SK-N-SH treated with all-trans-retinoic acid at 6 μM for 48 hours (cell line): Measurements from ENCODE around the gene ULK3.

ENCODE experiments used
- ATAC-seq: fragments of 200-7000 bp; cut with Tn5 transposase; 3 replicates; pipeline ENCODE4 v1.9.1; 2020; ENCODE audit warnings: mild to moderate bottlenecking, moderate library complexity
- ARNTL ChIP-seq: fragments of 450-650 bp; formaldehyde crosslinking; IDR thresholded peaks from 2 replicates; pipeline ENCODE4 v1.5.0; 2020; ENCODE audit warnings: low read depth, mild to moderate bottlenecking, moderate library complexity, borderline replicate concordance
- BACH2 ChIP-seq: fragments of 250-450 bp; sonication (Bioruptor Pico); IDR thresholded peaks from 2 replicates; pipeline ENCODE4 v1.9.0; 2021; ENCODE audit warnings: mild to moderate bottlenecking, borderline replicate concordance
- ESRRG ChIP-seq: fragments of 250-450 bp; sonication (Bioruptor Pico); IDR thresholded peaks from 2 replicates; pipeline ENCODE4 v1.6.1; 2021; ENCODE audit warnings: mild to moderate bottlenecking
- GLIS3 ChIP-seq: fragments of 250-450 bp; sonication (Bioruptor Pico); IDR thresholded peaks from 2 replicates; pipeline ENCODE4 v1.5.0; 2020; ENCODE audit warnings: mild to moderate bottlenecking, moderate library complexity
- ISL1 ChIP-seq: fragments of 250-450 bp; sonication (Bioruptor Pico); IDR thresholded peaks from 2 replicates; pipeline ENCODE4 v2.1.2; 2022; ENCODE audit warnings: mild to moderate bottlenecking, moderate library complexity
- OSR1 ChIP-seq: fragments of 250-450 bp; sonication (Bioruptor Pico); IDR thresholded peaks from 2 replicates; pipeline ENCODE4 v1.8.0; 2022; ENCODE audit warnings: moderate library complexity, mild to moderate bottlenecking, inconsistent platforms
- PATZ1 ChIP-seq: fragments of 250-450 bp; sonication (Bioruptor Pico); IDR thresholded peaks from 2 replicates; pipeline ENCODE4 v1.8.0; 2020; ENCODE audit warnings: mild to moderate bottlenecking, moderate library complexity, borderline replicate concordance
- POU6F1 ChIP-seq: fragments of 250-450 bp; sonication (Bioruptor Pico); IDR thresholded peaks from 2 replicates; pipeline ENCODE4 v1.8.0; 2021; ENCODE audit warnings: low read depth, mild to moderate bottlenecking, moderate library complexity, borderline replicate concordance
- PPARA ChIP-seq: fragments of 250-450 bp; sonication (Bioruptor Pico); IDR thresholded peaks from 2 replicates; pipeline ENCODE4 v1.5.0; 2020; ENCODE audit warnings: mild to moderate bottlenecking, borderline replicate concordance
- RARB ChIP-seq: fragments of 250-450 bp; sonication (Bioruptor Pico); IDR thresholded peaks from 2 replicates; pipeline ENCODE4 v1.8.0; 2021; ENCODE audit warnings: mild to moderate bottlenecking, moderate library complexity
- SNAI2 ChIP-seq: fragments of 250-450 bp; sonication (Bioruptor Pico); IDR thresholded peaks from 2 replicates; pipeline ENCODE4 v1.5.0; 2020; ENCODE audit warnings: mild to moderate bottlenecking, moderate library complexity
- TCF4 ChIP-seq: fragments of 250-450 bp; sonication (Bioruptor Pico); IDR thresholded peaks from 2 replicates; pipeline ENCODE4 v1.8.0; 2021; ENCODE audit warnings: mild to moderate bottlenecking, moderate library complexity, borderline replicate concordance
- TOX ChIP-seq: fragments of 250-450 bp; sonication (Bioruptor Pico); IDR thresholded peaks from 2 replicates; pipeline ENCODE4 v1.8.0; 2021; ENCODE audit warnings: mild to moderate bottlenecking, moderate library complexity, borderline replicate concordance
- ZC3H10 ChIP-seq: fragments of 250-450 bp; sonication (Bioruptor Pico); IDR thresholded peaks from 2 replicates; pipeline ENCODE4 v1.5.1; 2021; ENCODE audit warnings: mild to moderate bottlenecking, moderate library complexity
- ZFP3 ChIP-seq: fragments of 250-450 bp; sonication (Bioruptor Pico); IDR thresholded peaks from 2 replicates; pipeline ENCODE4 v1.5.0; 2020; ENCODE audit warnings: mild to moderate bottlenecking, moderate library complexity
- ZFP30 ChIP-seq: fragments of 450-650 bp; formaldehyde crosslinking; IDR thresholded peaks from 2 replicates; pipeline ENCODE4 v1.5.0; 2022; ENCODE audit warnings: mild to moderate bottlenecking, moderate library complexity
- ZNF565 ChIP-seq: fragments of 450-650 bp; formaldehyde crosslinking; conservative IDR thresholded peaks from 2 replicates; pipeline ENCODE4 v1.5.0; 2020; ENCODE audit warnings: low read depth, mild to moderate bottlenecking, moderate library complexity
- ZNF70 ChIP-seq: fragments of 450-650 bp; formaldehyde crosslinking; IDR thresholded peaks from 2 replicates; pipeline ENCODE4 v1.5.0; 2020; ENCODE audit warnings: mild to moderate bottlenecking, moderate library complexity
- TF ChIP-seq, protein P1 (sequence below): fragments of 250-450 bp; sonication (Bioruptor Pico); IDR thresholded peaks from 2 replicates; pipeline ENCODE4 v1.5.1; 2020; ENCODE audit warnings: low read depth, mild to moderate bottlenecking, moderate library complexity
- TF ChIP-seq, protein P2 (sequence below): fragments of 250-450 bp; sonication (Bioruptor Pico); IDR thresholded peaks from 2 replicates; pipeline ENCODE4 v1.5.0; 2020; ENCODE audit warnings: mild to moderate bottlenecking, moderate library complexity

The ULK3 gene

GRCh38 chr15:74839526-74840395 is 3.2 kb downstream of the ULK3 start:
- TF ChIP-seq ISL1 (CRISPR knock-in tag) (no peak), TOX (no peak)
- no peak for ATAC-seq

DNA sequence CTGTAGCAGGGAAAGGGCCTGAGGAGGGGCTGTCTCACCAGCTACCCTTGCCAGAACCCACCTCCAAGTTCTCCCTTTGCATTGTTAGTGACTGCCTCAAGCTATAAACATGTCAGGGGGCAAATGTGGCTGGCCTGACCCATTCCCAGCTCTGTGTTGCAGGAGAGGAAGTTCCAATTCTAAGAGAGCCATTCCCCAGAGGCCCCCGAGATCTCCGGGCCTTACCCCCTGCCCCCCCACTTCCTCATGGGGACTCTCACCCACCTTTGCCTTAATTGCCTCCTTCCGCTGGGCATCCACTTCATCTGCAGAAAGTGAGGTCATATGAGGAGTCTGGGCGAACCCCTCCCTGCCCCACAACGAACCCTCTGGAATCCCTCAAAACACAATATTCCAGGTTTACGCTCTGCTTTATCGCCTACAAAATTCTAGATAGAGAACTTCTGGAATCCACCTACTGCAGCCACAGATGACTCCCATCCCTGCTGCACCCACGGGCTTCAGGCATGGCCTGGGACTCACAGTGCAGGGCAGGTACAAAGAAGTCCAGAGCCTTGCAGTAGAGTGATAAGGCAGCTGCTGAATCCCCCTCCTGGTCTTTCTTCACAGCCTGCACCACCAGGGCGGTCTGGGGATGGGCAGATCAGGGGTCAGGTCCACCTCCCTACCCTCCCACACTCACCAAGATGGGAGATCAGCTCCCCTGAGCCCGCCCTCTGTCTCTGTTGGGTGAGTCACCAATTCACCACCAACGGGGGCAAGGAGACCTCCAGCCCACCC is 4.0 kb downstream of the ULK3 start:
- TF ChIP-seq SNAI2 (CRISPR knock-in tag), result no peak
- TF ChIP-seq PPARA (CRISPR knock-in tag), result no peak
- no peak for TF ChIP-seq ZNF70 (CRISPR knock-in tag)
- TF ChIP-seq, protein P1, sequence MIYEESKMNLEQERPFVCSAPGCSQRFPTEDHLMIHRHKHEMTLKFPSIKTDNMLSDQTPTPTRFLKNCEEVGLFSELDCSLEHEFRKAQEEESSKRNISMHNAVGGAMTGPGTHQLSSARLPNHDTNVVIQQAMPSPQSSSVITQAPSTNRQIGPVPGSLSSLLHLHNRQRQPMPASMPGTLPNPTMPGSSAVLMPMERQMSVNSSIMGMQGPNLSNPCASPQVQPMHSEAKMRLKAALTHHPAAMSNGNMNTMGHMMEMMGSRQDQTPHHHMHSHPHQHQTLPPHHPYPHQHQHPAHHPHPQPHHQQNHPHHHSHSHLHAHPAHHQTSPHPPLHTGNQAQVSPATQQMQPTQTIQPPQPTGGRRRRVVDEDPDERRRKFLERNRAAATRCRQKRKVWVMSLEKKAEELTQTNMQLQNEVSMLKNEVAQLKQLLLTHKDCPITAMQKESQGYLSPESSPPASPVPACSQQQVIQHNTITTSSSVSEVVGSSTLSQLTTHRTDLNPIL, result no peak
- TF ChIP-seq OSR1 (CRISPR knock-in tag), result no peak
- TF ChIP-seq PATZ1 (CRISPR knock-in tag), result no peak
- TF ChIP-seq ZC3H10, result no peak
- no peak for TF ChIP-seq ISL1 (CRISPR knock-in tag)
- TF ChIP-seq, protein P2, sequence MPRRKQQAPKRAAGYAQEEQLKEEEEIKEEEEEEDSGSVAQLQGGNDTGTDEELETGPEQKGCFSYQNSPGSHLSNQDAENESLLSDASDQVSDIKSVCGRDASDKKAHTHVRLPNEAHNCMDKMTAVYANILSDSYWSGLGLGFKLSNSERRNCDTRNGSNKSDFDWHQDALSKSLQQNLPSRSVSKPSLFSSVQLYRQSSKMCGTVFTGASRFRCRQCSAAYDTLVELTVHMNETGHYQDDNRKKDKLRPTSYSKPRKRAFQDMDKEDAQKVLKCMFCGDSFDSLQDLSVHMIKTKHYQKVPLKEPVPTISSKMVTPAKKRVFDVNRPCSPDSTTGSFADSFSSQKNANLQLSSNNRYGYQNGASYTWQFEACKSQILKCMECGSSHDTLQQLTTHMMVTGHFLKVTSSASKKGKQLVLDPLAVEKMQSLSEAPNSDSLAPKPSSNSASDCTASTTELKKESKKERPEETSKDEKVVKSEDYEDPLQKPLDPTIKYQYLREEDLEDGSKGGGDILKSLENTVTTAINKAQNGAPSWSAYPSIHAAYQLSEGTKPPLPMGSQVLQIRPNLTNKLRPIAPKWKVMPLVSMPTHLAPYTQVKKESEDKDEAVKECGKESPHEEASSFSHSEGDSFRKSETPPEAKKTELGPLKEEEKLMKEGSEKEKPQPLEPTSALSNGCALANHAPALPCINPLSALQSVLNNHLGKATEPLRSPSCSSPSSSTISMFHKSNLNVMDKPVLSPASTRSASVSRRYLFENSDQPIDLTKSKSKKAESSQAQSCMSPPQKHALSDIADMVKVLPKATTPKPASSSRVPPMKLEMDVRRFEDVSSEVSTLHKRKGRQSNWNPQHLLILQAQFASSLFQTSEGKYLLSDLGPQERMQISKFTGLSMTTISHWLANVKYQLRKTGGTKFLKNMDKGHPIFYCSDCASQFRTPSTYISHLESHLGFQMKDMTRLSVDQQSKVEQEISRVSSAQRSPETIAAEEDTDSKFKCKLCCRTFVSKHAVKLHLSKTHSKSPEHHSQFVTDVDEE (CRISPR knock-in tag), result no peak
- no peak for TF ChIP-seq GLIS3
- TF ChIP-seq ZFP3, result no peak
- TF ChIP-seq ZFP30, result no peak
- TF ChIP-seq TOX, result no peak
- ATAC-seq, result no peak

DNA sequence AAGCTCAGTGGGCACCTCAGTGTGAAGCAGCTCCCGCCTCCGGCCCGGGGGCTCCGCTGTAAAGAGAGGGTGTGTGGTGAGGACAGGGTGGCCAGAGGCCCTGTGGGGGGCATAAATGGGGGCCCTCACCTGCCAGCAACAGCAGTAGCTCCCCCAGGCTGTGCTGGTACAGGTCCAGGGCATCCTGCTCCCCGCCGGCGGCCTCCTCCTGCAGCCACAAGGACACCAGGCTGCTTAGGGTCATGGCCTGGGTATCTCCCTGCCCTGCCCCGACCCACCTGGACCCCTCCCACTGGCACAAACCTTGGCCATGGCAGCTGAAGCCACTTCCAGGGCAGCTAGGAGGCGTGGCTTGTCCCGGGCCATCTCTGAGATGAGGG is 4.8 kb downstream of the ULK3 start:
- TF ChIP-seq ISL1 (CRISPR knock-in tag), result no peak
- TF ChIP-seq ZNF70 (CRISPR knock-in tag), result no peak
- TF ChIP-seq ESRRG (CRISPR knock-in tag), result no peak
- TF ChIP-seq ZFP3, result no peak
- no peak for TF ChIP-seq GLIS3
- TF ChIP-seq RARB (CRISPR knock-in tag), result no peak
- no peak for TF ChIP-seq POU6F1 (CRISPR knock-in tag)
- TF ChIP-seq, protein P1, result no peak
- no peak for TF ChIP-seq ZFP30
- no peak for TF ChIP-seq BACH2 (CRISPR knock-in tag)
- TF ChIP-seq PATZ1 (CRISPR knock-in tag), result no peak
- no peak for TF ChIP-seq OSR1 (CRISPR knock-in tag)
- no peak for TF ChIP-seq SNAI2 (CRISPR knock-in tag)
- no peak for TF ChIP-seq ZNF565 (CRISPR knock-in tag)
- TF ChIP-seq ARNTL (CRISPR knock-in tag), result no peak
- no peak for TF ChIP-seq ZC3H10
- no peak for TF ChIP-seq TCF4 (CRISPR knock-in tag)
- TF ChIP-seq TOX, result no peak
- ATAC-seq, result no peak
